Esophagus muscularis mucosa (tissue), 4 donors: ENCODE measurements around the gene ZDHHC8.

Source experiments
- CTCF ChIP-seq, 3 experiments: fragments of 200-600 bp in 2 of 3; fragments of 450-650 bp in 1 of 3; sonication (generic) in 2 of 3; IDR thresholded peaks; one replicate each; pipeline ENCODE4 v1.5.1; 2017 to 2019; ENCODE audit warnings: antibody characterized with exemption in 3 of 3, mild to moderate bottlenecking in 2 of 3, moderate library complexity in 1 of 3
- EP300 ChIP-seq: sonication (generic); formaldehyde crosslinking; IDR thresholded peaks from one replicate; pipeline ENCODE4 v1.6.1; 2017; ENCODE audit warnings: antibody characterized with exemption
- POLR2A ChIP-seq: fragments of 450-650 bp; IDR thresholded peaks from one replicate; pipeline ENCODE4 v1.6.1; 2017; ENCODE audit warnings: antibody characterized with exemption, moderate library complexity, mild to moderate bottlenecking, low read depth

DNA sequence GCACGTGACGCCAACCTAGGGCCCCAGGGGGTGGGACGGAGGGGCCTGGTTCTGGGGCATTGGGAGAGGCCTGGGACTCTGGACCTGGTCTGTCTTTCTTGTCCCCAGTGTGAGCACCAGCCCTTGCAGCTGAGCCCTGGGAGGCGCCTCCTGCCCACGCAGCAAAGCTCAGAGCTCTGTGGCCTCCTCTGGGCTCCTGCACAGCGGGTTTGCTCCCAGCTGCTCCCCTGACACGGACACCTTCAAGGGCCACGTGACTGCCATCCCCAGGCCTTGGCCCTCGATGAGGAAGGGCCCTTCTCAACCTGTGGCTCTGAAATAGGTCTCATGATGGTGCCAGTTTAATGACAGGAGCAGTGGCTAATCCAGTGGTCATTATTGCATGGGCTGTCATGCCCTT, 50.8 kb downstream of the ZDHHC8 start:
- TF ChIP-seq POLR2A (no peak), EP300 (no peak), CTCF (IDR thresholded peaks at IDR 0.05) (no peak)
